GM23338 (cell line): ENCODE results near the gene DEPDC5.

Experiments
- EZH2 ChIP-seq: fragments of 200-600 bp; sonication (generic); IDR thresholded peaks from one replicate; pipeline ENCODE4 v1.8.0; 2017; ENCODE audit warnings: antibody characterized with exemption, mild to moderate bottlenecking, low read depth; ENCODE audit not compliant: unreplicated experiment
- ZNF114 ChIP-seq: fragments of 250-450 bp; sonication (Bioruptor Pico); IDR thresholded peaks from 2 replicates; pipeline ENCODE4 v1.5.0; 2020; ENCODE audit warnings: mild to moderate bottlenecking, moderate library complexity
- TF ChIP-seq, protein P1 (sequence below), 2 experiments: fragments of 200-600 bp in 1 of 2; sonication (generic) in 1 of 2; conservative IDR thresholded peaks; 2 replicates each; pipeline versions ENCODE4 v1.5.1 to v1.6.1; 2016 to 2017; ENCODE audit warnings: antibody characterized with exemption in 2 of 2, low read depth in 2 of 2, mild to moderate bottlenecking in 2 of 2, moderate library complexity in 1 of 2

DNA sequence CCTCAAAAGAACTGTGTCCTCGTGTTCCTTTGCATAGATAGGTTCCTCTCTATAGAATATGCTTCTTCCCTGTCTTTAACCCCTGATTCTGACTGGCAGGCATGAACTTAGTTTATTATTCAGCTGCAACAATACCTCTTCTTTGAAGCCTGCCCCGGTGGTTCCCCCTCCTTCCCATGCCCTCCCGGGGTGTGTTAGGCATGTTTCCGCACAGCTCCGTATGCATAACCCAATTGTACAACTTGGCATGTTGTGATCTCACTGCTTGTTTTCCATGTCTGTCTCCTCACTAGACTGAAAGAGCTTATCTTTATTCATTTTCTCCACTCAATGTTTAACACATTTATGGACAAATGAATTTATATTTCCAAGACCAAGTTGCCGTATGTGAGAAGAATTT, 72.6 kb downstream of the DEPDC5 start:
- TF ChIP-seq, protein P1, sequence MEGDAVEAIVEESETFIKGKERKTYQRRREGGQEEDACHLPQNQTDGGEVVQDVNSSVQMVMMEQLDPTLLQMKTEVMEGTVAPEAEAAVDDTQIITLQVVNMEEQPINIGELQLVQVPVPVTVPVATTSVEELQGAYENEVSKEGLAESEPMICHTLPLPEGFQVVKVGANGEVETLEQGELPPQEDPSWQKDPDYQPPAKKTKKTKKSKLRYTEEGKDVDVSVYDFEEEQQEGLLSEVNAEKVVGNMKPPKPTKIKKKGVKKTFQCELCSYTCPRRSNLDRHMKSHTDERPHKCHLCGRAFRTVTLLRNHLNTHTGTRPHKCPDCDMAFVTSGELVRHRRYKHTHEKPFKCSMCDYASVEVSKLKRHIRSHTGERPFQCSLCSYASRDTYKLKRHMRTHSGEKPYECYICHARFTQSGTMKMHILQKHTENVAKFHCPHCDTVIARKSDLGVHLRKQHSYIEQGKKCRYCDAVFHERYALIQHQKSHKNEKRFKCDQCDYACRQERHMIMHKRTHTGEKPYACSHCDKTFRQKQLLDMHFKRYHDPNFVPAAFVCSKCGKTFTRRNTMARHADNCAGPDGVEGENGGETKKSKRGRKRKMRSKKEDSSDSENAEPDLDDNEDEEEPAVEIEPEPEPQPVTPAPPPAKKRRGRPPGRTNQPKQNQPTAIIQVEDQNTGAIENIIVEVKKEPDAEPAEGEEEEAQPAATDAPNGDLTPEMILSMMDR (conservative IDR thresholded peaks at IDR 0.05; ENCODE audit: low read depth in 2 of 2): no peak
- no peak for TF ChIP-seq ZNF114 (CRISPR knock-in tag)
- no peak for TF ChIP-seq EZH2
